ENCODE results near the gene PLCB2. TPM values are rescaled to one million over a fixed set of nuclear protein-coding genes. Genes with fewer than 3 reads are reported as not detected.

The PLCB2 gene
- total and polyA plus RNA-seq, 7 donors = 0.73 to 4.6 (median 2.0) TPM

DNA sequence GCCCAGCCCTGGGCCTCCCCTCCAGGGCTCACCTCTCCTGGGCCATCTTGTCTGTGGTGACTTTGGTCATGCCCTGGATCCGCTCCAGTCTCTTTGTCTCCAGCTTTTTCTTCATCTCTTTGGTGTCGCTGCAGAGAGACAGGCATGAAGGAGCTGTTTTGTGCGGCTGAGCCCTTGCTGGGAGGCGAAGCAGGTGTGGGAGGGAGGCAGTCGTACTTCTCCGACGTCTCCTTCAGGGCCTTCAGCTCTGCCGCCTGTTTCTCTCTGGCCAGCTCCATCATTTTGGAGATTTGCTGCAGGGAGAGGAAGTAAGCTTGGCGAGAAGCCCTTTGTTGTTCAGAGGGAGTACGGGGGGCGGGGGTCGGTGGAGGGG, 17.2 kb downstream of the PLCB2 start:
- no peak overlapping the region for H3K27ac ChIP-seq
- H3K27me3 ChIP-seq (ENCODE audit: insufficient read depth in 3 of 3, low read length in 2 of 3) = no peaks in the 10 kb centered on the region
- 47 to 52% (median 50%) methylated on average over 11 to 12 of the region's 12 CpGs for WGBS, 3 donors
- intact Hi-C loops (cut with DNase I) = no loop called here
- ATAC-seq (no peak), DNase-seq (no peak)
- no peaks in the 10 kb centered on the region for H3K9me3 ChIP-seq
- TF ChIP-seq, protein P1, sequence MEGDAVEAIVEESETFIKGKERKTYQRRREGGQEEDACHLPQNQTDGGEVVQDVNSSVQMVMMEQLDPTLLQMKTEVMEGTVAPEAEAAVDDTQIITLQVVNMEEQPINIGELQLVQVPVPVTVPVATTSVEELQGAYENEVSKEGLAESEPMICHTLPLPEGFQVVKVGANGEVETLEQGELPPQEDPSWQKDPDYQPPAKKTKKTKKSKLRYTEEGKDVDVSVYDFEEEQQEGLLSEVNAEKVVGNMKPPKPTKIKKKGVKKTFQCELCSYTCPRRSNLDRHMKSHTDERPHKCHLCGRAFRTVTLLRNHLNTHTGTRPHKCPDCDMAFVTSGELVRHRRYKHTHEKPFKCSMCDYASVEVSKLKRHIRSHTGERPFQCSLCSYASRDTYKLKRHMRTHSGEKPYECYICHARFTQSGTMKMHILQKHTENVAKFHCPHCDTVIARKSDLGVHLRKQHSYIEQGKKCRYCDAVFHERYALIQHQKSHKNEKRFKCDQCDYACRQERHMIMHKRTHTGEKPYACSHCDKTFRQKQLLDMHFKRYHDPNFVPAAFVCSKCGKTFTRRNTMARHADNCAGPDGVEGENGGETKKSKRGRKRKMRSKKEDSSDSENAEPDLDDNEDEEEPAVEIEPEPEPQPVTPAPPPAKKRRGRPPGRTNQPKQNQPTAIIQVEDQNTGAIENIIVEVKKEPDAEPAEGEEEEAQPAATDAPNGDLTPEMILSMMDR (IDR thresholded peaks at IDR 0.05) = no peak
- no peak overlapping the region for H3K4me3 ChIP-seq
- H3K4me1 ChIP-seq = peaks cover 7% of the 10 kb centered on the region
- no peaks in the 10 kb centered on the region for H3K36me3 ChIP-seq (ENCODE audit: insufficient read depth in 1 of 2, low read depth in 1 of 2)

DNA sequence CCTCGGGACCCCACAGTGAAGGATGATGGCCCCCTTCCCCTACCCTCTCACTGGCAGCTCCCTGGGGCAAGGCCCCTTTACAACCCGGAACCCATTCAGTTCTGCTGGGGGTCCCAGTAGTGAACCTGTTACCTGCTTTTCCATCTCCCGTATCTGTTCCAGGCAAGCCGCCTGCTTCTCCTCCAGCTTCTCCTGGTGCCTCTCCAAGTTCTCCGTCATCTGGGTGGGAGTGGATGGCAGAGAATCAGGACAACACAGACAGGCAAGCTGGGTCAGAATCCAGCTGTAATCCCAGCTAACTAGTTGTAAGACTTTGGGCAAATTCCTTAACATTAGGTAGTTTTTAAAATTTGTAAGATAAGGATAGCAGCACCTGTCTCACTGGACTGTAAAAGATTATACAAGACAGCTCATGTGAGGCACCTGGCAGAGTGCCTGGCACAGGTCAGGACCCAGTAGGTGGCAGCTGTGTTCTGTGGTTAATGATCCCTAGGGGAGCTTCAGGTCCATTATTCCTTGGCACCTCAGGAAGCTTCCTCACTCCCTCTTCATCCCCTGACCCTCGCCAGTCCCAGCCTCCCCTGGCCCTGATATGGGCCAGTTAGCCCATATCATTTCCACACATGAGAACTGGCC, 18.5 kb downstream of the PLCB2 start:
- Histone ChIP-seq H3K9me3 (no peaks in the 10 kb centered on the region), H3K27me3 (ENCODE audit: insufficient read depth in 3 of 3, low read length in 2 of 3) (peaks cover 0 to 3% (median 0%) of the 10 kb centered on the region in 3 donors), H3K4me1 (peaks cover 7% of the 10 kb centered on the region), H3K4me3 (no peak overlapping the region), H3K27ac (no peak overlapping the region), H3K36me3 (ENCODE audit: insufficient read depth in 1 of 2, low read depth in 1 of 2) (no peaks in the 10 kb centered on the region)
- DNase-seq = no peak
- intact Hi-C loops (cut with DNase I) = no loop called here
- WGBS, 3 donors = 51 to 78% (median 66%) methylated on average over 6 of the region's 6 CpGs
- ATAC-seq = peak; percentile 7 to 67 (median 58)
- TF ChIP-seq, protein P1 (IDR thresholded peaks at IDR 0.05) = no peak

GRCh38 chr15:40287968-40288367, 19.8 kb downstream of the PLCB2 start:
- no peaks in the 10 kb centered on the region for H3K9me3 ChIP-seq
- H3K4me3 ChIP-seq = no peak overlapping the region
- no peak for DNase-seq
- peaks cover 7% of the 10 kb centered on the region for H3K4me1 ChIP-seq
- peaks cover 0 to 13% (median 6%) of the 10 kb centered on the region in 3 donors for H3K27me3 ChIP-seq (ENCODE audit: insufficient read depth in 3 of 3, low read length in 2 of 3)
- WGBS, 3 donors = 45 to 67% (median 60%) methylated on average over 4 of the region's 4 CpGs
- intact Hi-C loops (cut with DNase I) = no loop called here
- no peak overlapping the region for H3K27ac ChIP-seq
- peak in 1 of 4 donors; percentile 25 for ATAC-seq
- TF ChIP-seq, protein P1 (IDR thresholded peaks at IDR 0.05) = no peak
- H3K36me3 ChIP-seq (ENCODE audit: insufficient read depth in 1 of 2, low read depth in 1 of 2) = no peaks in the 10 kb centered on the region

DNA sequence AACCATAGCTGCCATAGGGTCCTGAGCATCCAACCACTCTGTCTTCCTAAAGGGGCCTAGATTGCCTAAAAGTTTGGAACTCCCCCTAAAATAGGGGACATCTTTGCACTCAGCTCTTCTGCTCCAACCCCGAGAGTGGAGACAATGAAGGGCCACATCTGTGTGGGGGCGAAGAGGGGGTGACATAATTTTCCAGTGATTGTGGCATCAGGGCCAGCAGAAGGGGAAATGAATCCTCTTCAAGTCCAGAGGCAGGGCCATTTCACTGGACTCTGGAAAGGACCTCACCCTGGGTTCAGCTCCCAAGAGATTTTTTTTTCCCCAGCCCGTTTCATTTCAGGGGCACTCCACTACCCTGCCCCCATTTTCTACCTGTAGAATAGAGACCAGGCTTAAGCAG, 20.2 kb downstream of the PLCB2 start:
- H3K27me3 ChIP-seq (ENCODE audit: insufficient read depth in 3 of 3, low read length in 2 of 3) = peaks cover 0 to 17% (median 10%) of the 10 kb centered on the region in 3 donors
- 80 to 89% (median 83%) methylated on average over 3 of the region's 3 CpGs for WGBS, 3 donors
- H3K27ac ChIP-seq = no peak overlapping the region
- H3K4me3 ChIP-seq = no peak overlapping the region
- ATAC-seq (no peak), DNase-seq (no peak)
- TF ChIP-seq, protein P1 (IDR thresholded peaks at IDR 0.05) = no peak
- intact Hi-C loops (cut with DNase I) = no loop called here
- no peaks in the 10 kb centered on the region for H3K36me3 ChIP-seq (ENCODE audit: insufficient read depth in 1 of 2, low read depth in 1 of 2)
- H3K9me3 ChIP-seq = no peaks in the 10 kb centered on the region
- peaks cover 12% of the 10 kb centered on the region for H3K4me1 ChIP-seq

DNA sequence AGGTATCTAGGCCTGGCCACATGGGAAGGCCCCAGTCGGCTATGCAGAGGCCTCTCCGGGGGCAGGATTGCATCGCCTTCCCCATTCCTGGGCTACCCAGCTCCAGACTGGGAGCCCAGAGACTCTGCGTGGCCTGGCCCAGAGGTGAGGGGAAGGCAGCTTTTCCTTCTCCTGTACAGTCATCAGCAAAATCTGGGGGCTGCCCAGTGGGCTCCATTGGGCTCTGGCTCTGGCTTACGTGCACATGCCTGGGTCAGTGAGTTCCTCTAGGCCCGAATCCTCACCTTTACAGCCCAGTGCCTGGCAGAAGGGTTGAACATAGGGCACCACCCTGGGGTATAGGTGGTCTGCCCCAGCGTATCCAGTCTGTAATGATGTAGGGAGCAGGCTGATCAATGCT, 20.9 kb downstream of the PLCB2 start:
- no peak for DNase-seq
- TF ChIP-seq, protein P1 (IDR thresholded peaks at IDR 0.05) = no peak
- Histone ChIP-seq H3K4me1 (peaks cover 16% of the 10 kb centered on the region), H3K4me3 (no peak overlapping the region), H3K27me3 (ENCODE audit: insufficient read depth in 3 of 3, low read length in 2 of 3) (peaks cover 0 to 21% (median 18%) of the 10 kb centered on the region in 3 donors), H3K36me3 (ENCODE audit: insufficient read depth in 1 of 2, low read depth in 1 of 2) (no peaks in the 10 kb centered on the region), H3K9me3 (no peaks in the 10 kb centered on the region), H3K27ac (no peak overlapping the region)
- WGBS, 3 donors = 81 to 96% (median 94%) methylated on average over 6 to 7 of the region's 7 CpGs
- intact Hi-C loops (cut with DNase I) = no loop called here
- ATAC-seq = no peak
